GM21381 (cell line): ENCODE measurements around the gene ERFL.
"Not testable (repeated sequence)": the region's sequence is repeated elsewhere in the genome, so short reads cannot be mapped to it uniquely, and the experiment has no call there.

Experiments used
- ATAC-seq: cut with Tn5 transposase; IDR thresholded peaks from one replicate; pipeline ENCODE4 v1.9.1; 2021; ENCODE audit warnings: mild to moderate bottlenecking, moderate library complexity; ENCODE audit not compliant: unreplicated experiment

ERFL gene

DNA sequence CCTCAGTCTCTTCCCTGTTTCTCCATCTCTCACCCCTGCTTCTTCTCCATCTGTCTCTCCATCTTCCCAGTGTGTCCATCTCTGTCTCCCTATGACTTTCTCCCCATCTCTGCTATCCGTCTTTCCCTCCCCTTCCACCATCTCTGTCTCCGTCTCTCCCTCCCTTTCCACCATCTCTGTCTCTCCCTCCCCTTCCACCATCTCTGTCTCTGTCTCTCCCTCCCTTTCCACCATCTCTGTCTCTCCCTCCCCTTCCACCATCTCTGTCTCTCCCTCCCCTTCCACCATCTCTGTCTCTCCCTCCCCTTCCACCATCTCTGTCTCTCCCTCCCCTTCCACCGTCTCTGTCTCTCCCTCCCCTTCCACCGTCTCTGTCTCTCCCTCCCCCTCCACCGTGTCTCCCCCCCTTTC lies 13.8 kb downstream of the ERFL start:
- ATAC-seq, result not testable (repeated sequence)

DNA sequence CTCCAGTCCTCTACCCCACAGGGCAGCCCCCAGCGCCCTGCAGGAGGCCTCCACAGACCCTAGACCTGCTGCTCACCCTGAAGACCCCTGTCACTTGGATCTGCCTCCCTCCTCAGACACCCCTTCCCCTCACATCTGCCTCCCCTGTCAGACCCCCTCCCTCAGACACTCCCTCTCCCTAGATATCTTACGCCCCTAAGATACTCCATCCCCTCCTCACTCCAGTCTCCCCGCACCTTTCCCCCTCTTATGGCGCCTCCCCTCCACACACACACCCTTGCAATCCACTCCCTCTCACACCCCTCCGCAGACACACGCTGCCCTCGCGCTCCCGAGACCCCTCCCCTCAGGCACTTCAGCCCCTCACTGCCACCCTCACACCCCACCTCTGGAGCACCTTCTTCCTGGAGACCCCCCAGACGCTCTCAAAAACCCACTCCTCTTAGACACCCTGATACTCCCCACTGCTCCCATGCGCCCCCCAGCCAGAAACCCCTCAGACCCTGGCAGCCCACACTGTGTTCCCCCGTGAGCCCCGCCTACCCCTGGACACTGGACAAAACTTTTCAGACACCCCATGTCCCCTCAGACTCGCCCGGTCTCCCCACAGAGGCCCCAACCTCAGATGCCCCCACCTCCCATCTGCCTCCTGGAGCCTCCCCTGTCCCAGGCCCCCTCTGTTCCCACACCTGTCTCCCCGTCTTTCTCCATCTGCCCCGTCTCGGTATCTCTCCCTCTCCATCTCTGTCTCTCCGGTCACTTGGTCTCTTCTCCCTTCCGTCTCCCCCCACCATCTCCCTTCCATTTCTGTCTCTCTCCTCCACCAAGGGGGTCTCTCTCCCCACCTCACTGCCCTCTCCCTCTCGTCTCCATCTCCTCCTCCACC lies 14.5 kb downstream of the ERFL start:
- ATAC-seq, result no peak

DNA sequence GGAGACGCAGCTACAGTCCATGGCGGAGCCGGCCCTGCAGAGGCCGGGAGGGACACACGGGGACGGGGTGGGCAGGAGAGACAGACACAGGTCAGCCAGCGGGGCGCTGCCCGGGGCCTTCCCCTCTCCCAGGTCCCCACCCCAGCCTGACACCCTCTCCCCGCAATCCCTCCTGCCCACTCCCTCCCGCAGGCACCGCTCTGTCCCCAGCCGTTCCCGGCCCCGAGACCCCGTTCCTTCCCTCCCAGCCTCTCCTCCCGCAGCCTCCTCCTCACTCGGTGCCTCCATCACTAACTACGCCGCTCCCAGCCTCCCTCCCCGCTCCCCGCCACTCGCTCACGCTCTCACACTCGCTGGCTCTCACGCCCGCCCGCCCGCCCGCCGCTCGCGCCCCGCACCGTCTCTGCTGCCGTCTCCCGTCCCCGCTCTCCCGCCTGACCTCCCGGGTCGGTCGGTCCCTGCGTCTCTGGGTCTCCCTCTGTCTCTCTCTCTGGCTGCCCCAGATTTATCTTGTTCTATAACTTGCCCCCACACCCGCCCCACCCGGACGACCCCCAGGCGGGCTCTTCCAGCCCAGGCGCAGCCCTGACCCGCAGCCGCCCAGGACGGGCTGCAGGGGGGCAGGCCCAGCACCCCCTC lies 15.2 kb downstream of the ERFL start:
- ATAC-seq, result no peak

DNA sequence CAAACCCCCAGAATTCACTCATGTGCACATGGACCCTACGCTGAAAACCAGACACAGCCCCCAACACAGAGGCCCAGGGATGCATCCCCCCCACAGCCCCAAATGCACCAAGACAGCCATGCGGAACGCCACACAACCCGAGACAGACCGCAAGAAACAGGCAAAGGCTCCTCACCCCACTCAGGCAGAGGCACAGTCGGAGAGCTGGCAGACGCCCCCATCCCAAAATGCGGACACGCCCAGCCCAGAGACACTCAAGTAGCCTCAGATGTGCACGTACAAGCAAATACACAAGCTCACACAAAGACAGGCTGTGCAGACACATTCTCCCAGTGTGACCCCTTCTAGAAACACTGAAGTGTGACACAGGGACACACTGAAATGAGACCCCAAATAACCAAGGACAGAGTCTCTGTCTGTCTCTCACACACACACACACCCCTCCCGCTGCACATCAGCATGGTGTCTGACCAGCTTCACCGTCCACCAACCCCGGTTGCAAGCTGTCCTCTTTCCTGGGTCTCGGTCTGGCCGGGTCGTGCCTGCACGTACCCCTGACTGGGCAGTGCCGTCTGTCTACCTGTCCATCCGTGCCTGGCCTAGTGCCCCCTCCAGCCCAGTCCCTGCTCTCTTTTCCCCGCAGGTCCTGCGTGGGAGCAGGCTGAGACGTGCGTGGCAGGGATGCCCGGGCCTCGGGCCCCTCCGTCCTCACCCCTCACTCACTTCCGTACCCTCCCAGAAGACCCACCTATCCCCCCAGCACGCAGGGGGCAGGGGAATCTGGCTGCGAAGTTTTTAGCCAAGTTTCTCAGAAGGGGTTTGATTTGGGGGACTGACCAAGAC lies 16.1 kb downstream of the ERFL start:
- no peak for ATAC-seq

DNA sequence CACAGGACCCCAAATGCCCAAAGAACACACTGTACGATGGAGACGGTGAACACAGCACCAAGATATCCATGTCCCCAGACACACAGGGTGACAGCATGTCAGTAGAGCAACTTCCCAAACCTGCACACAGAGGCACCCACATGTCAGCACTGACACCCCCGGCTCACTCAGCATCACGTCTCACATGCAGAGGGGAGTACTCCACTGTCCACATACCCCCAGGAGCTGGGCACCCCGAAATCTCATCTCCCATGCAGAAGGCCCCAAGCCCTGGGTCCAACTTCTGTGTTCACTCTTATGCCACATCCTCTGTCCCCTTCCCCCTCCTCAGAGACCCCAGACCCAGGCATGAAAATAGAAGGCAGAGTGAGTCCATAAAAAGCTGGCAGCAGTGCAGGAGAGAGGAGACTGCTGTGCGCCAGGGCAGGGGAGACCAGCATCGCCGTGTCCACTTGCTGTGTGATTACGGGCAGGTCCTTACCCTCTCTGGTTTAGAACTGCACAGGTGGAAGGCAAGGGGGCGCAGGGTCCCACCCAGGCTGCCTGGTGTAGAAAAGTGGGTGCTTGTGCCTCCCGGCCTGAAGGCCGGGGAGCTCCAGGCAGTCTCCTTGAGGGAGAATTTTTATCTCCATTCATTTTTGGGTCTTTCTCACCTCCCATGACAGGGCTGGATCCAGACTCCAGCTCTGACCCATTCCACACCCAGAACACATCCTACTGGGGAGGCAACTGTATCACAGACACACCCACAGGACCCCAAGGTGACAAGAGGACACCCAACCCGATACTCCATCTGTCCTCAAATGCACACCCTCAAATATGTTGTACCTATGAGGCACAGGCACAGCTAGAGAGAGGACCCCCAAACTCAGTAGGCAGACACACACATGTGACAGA lies 17.0 kb downstream of the ERFL start:
- no peak for ATAC-seq

DNA sequence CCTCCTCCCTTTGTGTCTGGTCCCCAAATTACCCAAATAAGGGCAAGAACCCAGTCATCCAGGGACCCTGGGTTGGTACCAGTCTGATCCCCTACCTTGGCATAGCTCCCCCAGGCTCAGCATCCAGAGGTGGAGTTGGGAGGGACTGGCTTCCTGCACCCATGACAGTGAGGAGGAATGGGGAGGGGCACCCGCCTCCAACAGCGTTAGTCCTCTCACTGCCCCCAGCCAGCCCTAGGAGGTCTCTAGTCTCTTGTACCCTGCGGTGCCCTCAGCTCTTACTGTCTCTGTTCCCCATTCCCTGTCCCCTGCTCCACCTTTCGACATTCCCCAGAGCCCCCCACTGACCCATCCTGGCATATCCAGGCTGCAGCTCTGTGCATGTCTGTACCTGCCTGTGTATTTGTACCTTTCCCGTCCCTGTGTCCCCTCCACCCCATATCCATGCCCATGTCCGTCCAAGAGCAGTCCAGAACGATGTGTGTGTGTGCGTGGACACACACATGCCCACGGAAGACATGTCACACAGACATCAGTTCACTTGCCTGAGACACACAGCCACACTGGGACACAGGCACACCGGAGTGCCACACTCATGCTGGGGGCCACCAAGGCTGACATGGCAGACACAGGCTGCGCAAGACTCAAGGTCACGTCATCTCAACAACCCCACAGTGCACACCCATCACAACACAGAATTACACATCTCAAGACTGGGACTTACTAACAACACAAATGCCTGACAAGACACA lies 17.8 kb downstream of the ERFL start:
- no peak for ATAC-seq

DNA sequence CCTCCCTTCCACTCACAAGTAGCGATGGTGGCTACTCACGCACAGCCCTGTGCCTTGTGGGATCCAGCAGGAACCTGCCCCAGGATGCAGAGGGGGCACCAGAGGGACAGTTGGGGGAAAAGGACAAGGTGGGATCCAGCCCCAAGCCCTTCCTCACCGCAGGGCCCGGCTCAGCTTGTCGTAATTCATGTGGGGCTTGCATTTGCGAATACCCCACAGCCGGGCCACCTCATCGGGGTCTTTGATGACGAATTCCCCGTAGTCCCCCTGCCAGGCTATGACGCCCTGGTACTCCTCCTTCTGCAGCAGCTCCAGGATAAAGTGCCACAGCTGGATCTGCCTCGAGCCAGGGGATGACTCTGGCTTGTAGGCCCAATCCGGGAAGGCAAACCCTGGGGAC lies 18.5 kb downstream of the ERFL start:
- ATAC-seq, result no peak

DNA sequence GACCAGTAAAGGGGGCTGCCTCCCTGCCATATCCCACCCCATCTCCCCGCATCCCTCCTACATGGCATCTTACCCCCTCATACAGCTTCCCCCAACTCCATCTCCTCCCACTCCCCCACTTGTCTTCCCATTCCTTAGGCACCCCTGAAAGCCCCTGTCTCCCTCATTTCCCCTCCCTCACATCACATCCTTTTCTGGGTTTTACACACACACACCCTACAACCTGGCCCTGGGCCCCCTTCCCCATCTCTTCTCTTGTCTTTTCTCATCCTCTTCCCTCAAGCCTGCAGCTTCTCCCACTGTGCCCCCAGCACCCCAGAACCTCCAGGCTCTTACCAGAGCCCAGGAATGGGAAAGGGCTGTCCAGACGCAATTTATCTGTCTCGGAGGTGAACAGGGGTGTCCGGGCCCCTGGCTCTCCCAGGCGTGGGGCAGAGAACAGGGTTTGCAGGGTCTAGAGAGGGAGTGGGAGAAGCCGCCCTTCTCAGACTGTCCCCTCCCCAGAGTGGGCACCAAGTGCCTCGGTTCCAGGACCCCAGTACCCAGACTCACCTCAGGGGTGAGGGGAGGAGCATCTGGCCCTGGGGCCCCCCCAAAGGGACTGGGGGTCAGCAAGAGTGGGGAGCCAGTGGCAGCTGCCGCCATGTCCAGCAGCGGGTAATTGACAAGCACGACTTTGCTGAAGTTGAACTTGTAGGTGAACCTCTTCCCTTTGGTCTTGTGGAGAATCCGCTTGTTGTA lies 19.4 kb downstream of the ERFL start:
- ATAC-seq, result no peak

DNA sequence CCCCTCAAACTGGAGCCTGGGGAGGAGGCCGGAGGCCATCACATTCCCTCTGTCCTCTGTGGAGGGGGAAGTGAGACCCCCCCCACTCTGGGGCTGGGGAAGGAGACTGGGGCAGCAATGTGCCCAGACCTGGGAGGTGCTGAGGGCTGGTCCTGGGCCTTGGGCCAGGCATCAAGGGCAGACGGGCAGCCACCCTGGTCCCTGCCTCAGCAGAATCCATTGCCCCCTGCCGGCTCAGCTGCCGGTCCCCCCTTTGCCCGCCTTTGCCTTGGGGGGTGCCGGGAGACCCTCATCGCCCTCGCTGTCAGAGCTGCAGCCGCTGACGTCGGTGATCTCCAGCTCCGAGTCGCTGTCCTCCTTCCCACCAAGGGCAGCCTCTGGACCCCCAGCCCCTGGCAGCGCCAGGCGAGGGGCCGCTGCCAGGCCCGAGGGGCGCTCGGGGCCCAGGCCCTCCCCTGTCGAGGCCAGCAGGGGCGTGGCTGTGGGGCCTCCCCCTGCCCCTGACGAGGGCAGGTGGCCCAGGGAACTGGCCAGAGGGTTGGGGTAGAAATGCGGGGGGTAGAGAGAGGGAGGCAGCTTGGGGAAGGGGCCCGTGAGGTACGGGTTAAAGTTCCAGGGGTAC lies 20.1 kb downstream of the ERFL start:
- no peak for ATAC-seq

DNA sequence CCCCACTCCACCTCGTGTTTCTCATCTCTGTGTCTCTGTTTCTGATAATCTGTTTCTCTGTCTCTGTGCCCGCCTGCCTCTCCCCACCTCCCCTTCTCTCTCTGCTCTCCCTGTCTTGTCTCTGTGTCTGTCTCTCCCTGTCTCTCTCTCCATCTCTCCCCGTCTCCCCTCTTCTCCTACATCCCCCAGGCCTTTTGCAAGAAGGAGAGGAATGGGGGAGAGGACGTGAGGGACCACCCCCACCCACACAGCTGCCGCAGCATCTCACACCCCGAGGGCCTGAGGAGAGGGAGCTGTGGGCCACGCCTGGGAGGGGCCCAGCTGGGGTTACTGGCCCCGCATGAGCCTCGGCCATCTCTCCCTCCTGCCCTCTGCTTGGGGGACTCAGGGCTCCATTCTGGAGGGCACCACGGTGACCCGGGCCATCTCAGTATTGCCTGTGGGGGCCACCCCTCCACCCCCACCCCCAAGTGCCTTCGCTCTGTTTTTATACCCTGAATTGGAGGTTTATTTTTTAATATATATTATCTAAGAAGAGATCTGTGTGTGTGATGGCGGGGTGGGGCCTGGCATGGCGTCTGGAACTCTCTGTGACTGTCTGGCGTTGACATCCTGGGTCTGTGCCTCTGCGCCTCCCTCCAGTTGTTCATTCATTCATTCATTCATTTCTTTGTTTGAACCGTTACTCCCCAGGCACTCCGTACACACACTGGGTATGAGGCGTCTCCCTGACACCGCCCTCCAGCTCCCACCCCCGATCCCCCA lies 21.2 kb downstream of the ERFL start:
- ATAC-seq, result no peak

DNA sequence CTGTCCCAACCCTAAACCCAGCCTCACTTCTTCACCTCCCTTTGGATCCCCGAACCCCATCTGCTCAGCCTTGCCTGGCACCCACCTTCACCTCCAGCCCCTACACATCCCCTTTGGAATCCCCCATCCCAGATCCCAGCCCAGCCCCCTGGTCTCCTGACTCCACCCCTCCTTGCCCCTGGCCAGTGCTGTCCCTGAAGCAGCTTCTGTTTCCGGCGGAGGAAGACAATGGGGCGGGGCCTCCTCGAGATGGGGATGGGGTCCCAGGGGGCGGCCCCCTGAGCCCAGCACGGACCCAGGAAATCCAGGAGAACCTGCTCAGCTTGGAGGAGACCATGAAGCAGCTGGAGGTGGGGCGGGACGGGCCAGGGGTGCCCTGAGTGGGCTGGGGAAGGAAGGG lies 22.0 kb downstream of the ERFL start:
- ATAC-seq, result no peak

DNA sequence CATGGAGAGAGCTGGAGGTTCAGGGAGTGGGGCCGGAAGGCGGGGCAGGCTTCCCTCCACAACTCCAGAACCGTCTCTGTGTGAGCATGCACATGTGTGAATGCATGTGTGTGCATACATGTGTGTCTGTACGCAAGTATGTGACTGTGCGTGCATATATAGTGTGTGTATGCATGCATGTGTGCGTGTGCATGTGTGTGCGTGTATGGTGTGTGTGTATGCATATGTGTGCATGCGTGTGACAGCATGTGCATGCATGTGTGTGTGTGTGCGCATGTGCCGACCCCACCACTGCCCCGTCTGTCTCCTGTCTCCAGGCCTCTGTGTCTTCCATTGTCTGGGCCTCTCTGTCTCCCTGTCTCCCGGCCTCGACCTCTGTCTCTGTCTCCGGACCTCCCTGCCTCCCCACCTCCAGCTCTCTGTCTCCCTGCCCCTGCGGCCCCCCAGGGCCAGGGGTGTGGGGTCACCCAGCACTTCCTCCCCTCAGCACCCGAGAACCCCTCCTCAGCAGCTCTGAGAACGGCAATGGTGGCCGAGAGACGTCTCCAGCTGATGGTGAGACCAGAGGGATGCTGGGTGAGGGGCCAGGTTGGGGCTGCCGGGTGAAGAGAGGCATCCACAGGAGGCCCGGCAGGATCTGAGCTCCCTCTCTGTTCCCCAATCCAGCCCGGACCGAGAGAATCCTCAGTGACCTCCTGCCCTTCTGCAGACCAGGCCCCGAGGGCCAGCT lies 22.8 kb downstream of the ERFL start:
- ATAC-seq, result no peak

DNA sequence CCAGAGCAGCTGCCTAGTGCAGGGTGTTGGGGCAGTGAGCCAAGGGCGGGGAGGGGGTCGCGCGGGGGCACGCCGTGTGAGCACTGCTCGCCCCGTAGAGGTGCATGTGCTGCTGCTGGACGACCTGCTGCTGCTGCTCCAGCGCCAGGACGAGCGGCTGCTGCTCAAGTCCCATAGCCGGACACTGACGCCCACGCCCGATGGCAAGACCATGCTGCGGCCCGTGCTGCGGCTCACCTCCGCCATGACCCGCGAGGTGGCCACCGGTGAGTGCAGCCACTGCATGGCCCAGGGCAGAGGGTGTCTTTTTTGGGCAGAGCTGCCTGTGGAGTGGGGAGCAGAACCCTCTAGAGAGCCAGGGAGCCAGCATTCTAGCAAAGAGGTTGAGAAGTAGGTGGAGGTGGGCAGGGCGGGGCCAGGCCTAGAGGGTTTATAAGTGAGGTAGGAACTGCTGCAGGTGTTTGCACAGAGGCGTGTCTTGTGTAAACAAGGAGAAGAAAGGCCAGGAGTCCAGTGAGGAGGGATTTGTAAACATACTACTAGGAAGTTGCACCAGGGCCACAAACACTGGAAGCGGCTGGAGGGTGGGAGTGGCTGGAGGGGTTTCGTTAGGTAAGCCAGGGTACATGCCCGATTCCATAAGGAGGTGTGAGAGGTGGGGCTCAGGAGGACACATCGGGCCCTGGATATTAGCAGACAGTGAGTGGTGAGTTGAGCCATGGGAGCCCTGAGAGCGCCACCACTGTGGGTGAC lies 24.0 kb downstream of the ERFL start:
- no peak for ATAC-seq

DNA sequence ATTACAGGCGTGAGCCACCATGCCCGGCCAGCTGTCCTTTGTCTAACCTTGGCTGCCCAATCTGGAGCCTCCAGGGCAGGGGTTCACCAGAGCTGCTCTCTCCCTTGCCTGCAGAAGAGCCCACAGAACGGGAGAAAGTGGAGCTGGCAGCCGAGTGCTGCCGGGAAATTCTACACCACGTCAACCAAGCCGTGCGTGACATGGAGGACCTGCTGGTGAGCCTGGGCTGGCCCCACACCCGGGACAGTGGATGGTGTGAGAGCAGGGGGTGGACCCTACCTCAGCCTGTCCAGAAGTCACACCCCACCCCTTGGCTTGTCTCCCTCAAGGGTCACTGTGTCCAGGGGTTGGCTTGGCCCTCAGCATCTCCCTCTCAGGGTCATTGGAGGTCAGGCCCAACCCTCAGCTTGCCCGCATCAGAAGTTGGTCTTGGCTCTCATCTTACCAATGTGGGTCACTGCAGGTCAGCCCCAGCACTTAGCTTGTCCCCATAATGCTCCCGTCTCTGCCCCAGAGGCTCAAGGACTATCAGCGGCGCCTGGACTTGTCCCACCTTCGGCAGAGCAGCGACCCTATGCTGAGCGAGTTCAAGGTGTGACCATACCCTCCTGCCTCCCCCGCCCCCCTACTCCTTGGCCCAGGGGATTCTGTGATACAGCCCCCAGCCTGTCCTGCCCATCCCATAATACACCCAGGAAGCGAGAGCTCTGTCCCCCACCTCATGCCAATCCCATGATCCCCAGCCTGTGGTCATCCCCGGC lies 24.9 kb downstream of the ERFL start:
- no peak for ATAC-seq

DNA sequence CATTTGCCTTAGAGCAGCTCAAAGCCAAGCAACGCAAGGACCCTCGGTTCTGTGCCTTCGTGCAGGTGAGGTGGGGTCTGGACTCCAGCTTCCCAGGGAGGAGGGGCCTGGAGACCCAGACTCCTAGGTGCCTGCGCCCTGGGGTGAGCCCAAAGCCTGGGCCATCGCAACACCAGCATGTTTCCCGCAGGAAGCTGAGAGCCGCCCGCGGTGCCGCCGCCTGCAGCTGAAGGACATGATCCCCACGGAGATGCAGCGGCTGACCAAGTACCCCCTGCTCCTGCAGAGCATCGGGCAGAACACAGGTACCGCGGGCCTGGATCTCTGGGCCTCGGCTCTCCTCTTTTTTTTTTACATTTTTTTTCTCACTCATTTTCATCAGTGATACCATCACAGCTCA lies 25.7 kb downstream of the ERFL start:
- ATAC-seq, result no peak
